HepG2 (cell line): ENCODE results near the gene HES6.

Experiments
- CHD2 ChIP-seq: IDR thresholded peaks from 2 replicates; pipeline ENCODE4 v1.6.1; 2011; ENCODE audit warnings: low read depth, low read length, improper control_type of control experiment
- ISL2 ChIP-seq: sonication (generic); formaldehyde crosslinking; IDR thresholded peaks from 2 replicates; pipeline ENCODE4 v1.5.0; 2020; ENCODE audit warnings: missing genetic modification reagents
- MNT ChIP-seq: fragments of 450-650 bp; IDR thresholded peaks from 2 replicates; pipeline ENCODE4 v1.6.1; 2016
- NFYB ChIP-seq: sonication (generic); formaldehyde crosslinking; IDR thresholded peaks from 2 replicates; pipeline ENCODE4 v1.4.0; 2020; ENCODE audit warnings: missing genetic modification reagents
- TF ChIP-seq, protein P1 (sequence below): sonication (generic); formaldehyde crosslinking; IDR thresholded peaks from 2 replicates; pipeline ENCODE4 v1.5.0; 2020; ENCODE audit warnings: mild to moderate bottlenecking, missing genetic modification reagents, moderate library complexity

DNA sequence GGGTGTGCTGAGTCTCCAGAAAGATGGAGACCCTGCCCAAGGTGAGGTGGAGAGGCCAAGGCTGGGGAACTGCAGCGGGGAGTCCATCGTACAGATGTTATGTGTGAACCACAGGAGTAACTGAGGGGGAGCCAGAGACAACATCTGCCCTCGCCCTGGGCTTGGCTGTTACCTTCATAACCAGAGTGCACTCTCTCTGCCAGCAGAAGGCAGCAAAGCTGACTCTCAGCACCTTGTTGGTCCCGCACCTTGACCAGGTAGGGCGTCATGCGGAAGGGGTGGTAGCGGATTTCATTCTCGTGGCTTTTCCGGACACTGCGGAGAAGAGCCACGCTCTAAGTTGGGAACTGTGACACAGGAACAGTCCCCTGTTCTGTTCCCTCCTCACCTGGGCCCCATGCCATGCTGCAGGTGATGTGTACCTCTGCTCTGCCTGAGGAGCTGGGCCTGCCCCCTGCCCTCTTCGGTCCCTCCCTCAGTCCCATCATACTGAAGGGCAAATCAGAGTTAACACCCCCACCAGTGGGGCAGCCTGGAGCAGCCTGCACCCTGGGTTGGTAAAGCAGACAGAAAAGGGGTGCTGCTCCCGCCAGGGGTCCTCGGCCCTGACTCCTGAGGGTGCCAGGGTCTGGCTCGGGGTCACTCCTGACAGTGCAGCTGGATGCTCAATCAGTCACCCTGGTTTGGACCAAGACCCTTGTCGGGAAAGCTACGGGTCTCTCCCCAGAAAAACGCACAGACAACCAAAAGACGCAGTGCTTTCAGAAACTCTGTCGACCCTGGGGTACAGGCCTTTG lies 28.2 kb upstream of the HES6 start:
- TF ChIP-seq ISL2 (CRISPR knock-in tag) (no peak), MNT (no peak), CHD2 (no peak), NFYB (CRISPR knock-in tag) (no peak)
- TF ChIP-seq, protein P1, sequence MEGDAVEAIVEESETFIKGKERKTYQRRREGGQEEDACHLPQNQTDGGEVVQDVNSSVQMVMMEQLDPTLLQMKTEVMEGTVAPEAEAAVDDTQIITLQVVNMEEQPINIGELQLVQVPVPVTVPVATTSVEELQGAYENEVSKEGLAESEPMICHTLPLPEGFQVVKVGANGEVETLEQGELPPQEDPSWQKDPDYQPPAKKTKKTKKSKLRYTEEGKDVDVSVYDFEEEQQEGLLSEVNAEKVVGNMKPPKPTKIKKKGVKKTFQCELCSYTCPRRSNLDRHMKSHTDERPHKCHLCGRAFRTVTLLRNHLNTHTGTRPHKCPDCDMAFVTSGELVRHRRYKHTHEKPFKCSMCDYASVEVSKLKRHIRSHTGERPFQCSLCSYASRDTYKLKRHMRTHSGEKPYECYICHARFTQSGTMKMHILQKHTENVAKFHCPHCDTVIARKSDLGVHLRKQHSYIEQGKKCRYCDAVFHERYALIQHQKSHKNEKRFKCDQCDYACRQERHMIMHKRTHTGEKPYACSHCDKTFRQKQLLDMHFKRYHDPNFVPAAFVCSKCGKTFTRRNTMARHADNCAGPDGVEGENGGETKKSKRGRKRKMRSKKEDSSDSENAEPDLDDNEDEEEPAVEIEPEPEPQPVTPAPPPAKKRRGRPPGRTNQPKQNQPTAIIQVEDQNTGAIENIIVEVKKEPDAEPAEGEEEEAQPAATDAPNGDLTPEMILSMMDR (CRISPR knock-in tag) = peak; percentile 30
